SH-SY5Y (cell line): ENCODE results near the gene INTS3.

ENCODE experiments used
- GATA2 ChIP-seq: IDR thresholded peaks from 2 replicates; pipeline ENCODE4 v1.6.1; 2011; ENCODE audit warnings: mild to moderate bottlenecking, low read depth, low read length
- GATA3 ChIP-seq: IDR thresholded peaks from 2 replicates; pipeline ENCODE4 v1.6.1; 2011; ENCODE audit warnings: low read depth, mild to moderate bottlenecking, low read length, moderate library complexity

GRCh38 chr1:153789478-153790034, 61.7 kb downstream of the INTS3 start:
- TF ChIP-seq GATA3 = no peak
- TF ChIP-seq GATA2 = no peak
